Stimulated activated CD4-positive, alpha-beta T cell treated with anti-CD3 and anti-CD28 coated beads, TNF-alpha, amount 100 ng/mL, for 1 hour (primary cell): ENCODE results near the gene CYP2C19.
"Not testable (repeated sequence)": the region's sequence is repeated elsewhere in the genome, so short reads cannot be mapped to it uniquely, and the experiment has no call there.

ENCODE experiments used
- DNase-seq, 3 donors: peaks; one replicate each; pipeline ENCODE4 v3.0.0-alpha.2; 2020; ENCODE audit warnings: low read depth in 3 of 3, low spot score in 1 of 3

The CYP2C19 gene

GRCh38 chr10:94878649-94879048, 116.2 kb downstream of the CYP2C19 start:
- no peak for DNase-seq

- no peak for DNase-seq
Observed at GRCh38 chr10:94879214-94879613, 116.7 kb downstream of the CYP2C19 start.

- no peak for DNase-seq
Observed at GRCh38 chr10:94889123-94889522, 126.6 kb downstream of the CYP2C19 start.

GRCh38 chr10:94890264-94891022, 128.0 kb downstream of the CYP2C19 start:
- DNase-seq, result no peak

- DNase-seq, result not testable (repeated sequence)
Observed at GRCh38 chr10:94898414-94898813, 135.9 kb downstream of the CYP2C19 start.

GRCh38 chr10:94902080-94902479, 139.6 kb downstream of the CYP2C19 start:
- no peak for DNase-seq

- DNase-seq, result no peak
Observed at GRCh38 chr10:94902570-94902969, 140.1 kb downstream of the CYP2C19 start.
